SK-N-SH (cell line): ENCODE data around the gene SLC13A1. TPM values are rescaled to one million over a fixed set of nuclear protein-coding genes. Genes with fewer than 3 reads are reported as not detected.

ENCODE experiments used
- CTCF ChIA-PET: fragments of 300-600, 350-600 bp; formaldehyde crosslinking; extraction: SDS; loops from one replicate; lab custom pipeline; 2021; lab: Yijun Ruan, JAX
- POLR2A ChIA-PET: fragments of 350-600 bp; sonication (Branson Sonifier 250); formaldehyde crosslinking; extraction: SDS; loops from one replicate; lab custom pipeline; 2020; ENCODE audit warnings: antibody characterized with exemption, inconsistent platforms; lab: Yijun Ruan, JAX
- DNase-seq: peaks from one replicate; pipeline ENCODE4 v3.0.0; 2012
- H2AFZ ChIP-seq: fragments of 200-600 bp; sonication (generic); 2 replicates; pipeline ENCODE4 v1.8.1; 2016; ENCODE audit warnings: antibody characterized with exemption, mild to moderate bottlenecking, low read depth
- H3F3A ChIP-seq: fragments of 200-600 bp; sonication (generic); replicated peaks from 2 replicates; pipeline ENCODE3; 2016; ENCODE audit warnings: antibody characterized with exemption, mild to moderate bottlenecking; ENCODE audit not compliant: insufficient read depth
- H3K27ac ChIP-seq, 2 experiments: fragments of 200-500 bp in 1 of 2; fragments of 200-600 bp in 1 of 2; sonication (Bioruptor generic) in 1 of 2; sonication (generic), shearing (Covaris generic) in 1 of 2; 2 replicates each; pipeline versions ENCODE4 v1.5.1 to v1.6.1; 2014 to 2016; ENCODE audit warnings: low read depth in 2 of 2, inconsistent platforms in 1 of 2, low read length in 1 of 2, mild to moderate bottlenecking in 1 of 2, mixed read lengths in 1 of 2
- H3K27me3 ChIP-seq: fragments of 200-600 bp; sonication (generic), shearing (Covaris generic); 2 replicates; pipeline ENCODE4 v1.6.1; 2016; ENCODE audit warnings: mixed run types; ENCODE audit not compliant: insufficient read depth
- H3K36me3 ChIP-seq, 2 experiments: fragments of 200-500 bp in 1 of 2; fragments of 200-600 bp in 1 of 2; sonication (Bioruptor generic) in 1 of 2; sonication (generic) in 1 of 2; replicated peaks in 1 of 2; 2 replicates each; pipeline versions ENCODE3 to v1.5.1; 2014 to 2016; ENCODE audit warnings: low read length in 1 of 2, mild to moderate bottlenecking in 1 of 2; ENCODE audit not compliant: insufficient read depth in 2 of 2, control insufficient read depth in 1 of 2
- H3K4me1 ChIP-seq, 2 experiments: fragments of 200-500 bp in 1 of 2; fragments of 200-600 bp in 1 of 2; sonication (Bioruptor generic) in 1 of 2; sonication (generic), shearing (Covaris generic) in 1 of 2; 2 replicates each; pipeline versions ENCODE4 v1.5.1 to v1.6.1; 2014 to 2016; ENCODE audit warnings: low read depth in 1 of 2, low read length in 1 of 2, mixed run types in 1 of 2; ENCODE audit not compliant: insufficient read depth in 2 of 2, control insufficient read depth in 1 of 2
- H3K4me2 ChIP-seq: fragments of 200-600 bp; sonication (generic), shearing (Covaris generic); 2 replicates; pipeline ENCODE4 v1.6.1; 2017; ENCODE audit warnings: mixed run types
- H3K4me3 ChIP-seq, 2 experiments: fragments of 200-500 bp in 1 of 2; fragments of 200-600 bp in 1 of 2; sonication (Bioruptor generic) in 1 of 2; sonication (generic), shearing (Covaris generic) in 1 of 2; 2 replicates each; pipeline versions ENCODE4 v1.5.1 to v1.8.1; 2014 to 2016; ENCODE audit warnings: low read depth in 2 of 2, inconsistent platforms in 1 of 2, low read length in 1 of 2, mild to moderate bottlenecking in 1 of 2, mixed read lengths in 1 of 2, moderate library complexity in 1 of 2
- H3K79me2 ChIP-seq: fragments of 200-600 bp; sonication (generic); 2 replicates; pipeline ENCODE4 v1.8.1; 2017; ENCODE audit warnings: mild to moderate bottlenecking; ENCODE audit not compliant: insufficient read depth
- H3K9ac ChIP-seq: fragments of 200-600 bp; sonication (generic); 2 replicates; pipeline ENCODE4 v1.6.1; 2017; ENCODE audit warnings: mixed run types
- H3K9me2 ChIP-seq: fragments of 200-600 bp; sonication (generic); 2 replicates; pipeline ENCODE4 v1.6.1; 2017; ENCODE audit warnings: mixed run types
- H3K9me3 ChIP-seq: fragments of 200-600 bp; sonication (generic); 2 replicates; pipeline ENCODE4 v1.6.1; 2017; ENCODE audit warnings: mixed run types, mild to moderate bottlenecking, moderate library complexity
- H4K20me1 ChIP-seq: fragments of 200-600 bp; sonication (generic); 2 replicates; pipeline ENCODE4 v1.6.1; 2017; ENCODE audit warnings: mild to moderate bottlenecking, mixed run types; ENCODE audit not compliant: insufficient read depth
- CHD2 ChIP-seq: fragments of 150-350 bp; IDR thresholded peaks from 2 replicates; pipeline ENCODE4 v1.6.1; 2018; ENCODE audit warnings: low read length; ENCODE audit not compliant: partially characterized antibody
- EP300 ChIP-seq, 2 experiments: IDR thresholded peaks; 2 replicates each; pipeline versions ENCODE4 v1.4.0 to v1.6.1; 2012; ENCODE audit warnings: borderline replicate concordance in 1 of 2, low read depth in 1 of 2, low read length in 1 of 2
- FOXM1 ChIP-seq: IDR thresholded peaks from 2 replicates; pipeline ENCODE4 v1.4.0; 2012; ENCODE audit warnings: low read depth, mild to moderate bottlenecking
- IRF3 ChIP-seq: fragments of 150-350 bp; IDR thresholded peaks from 2 replicates; pipeline ENCODE4 v1.6.1; 2016; ENCODE audit warnings: mild to moderate bottlenecking, low read depth, low read length
- MAX ChIP-seq: IDR thresholded peaks from 2 replicates; pipeline ENCODE4 v1.4.0; 2012; ENCODE audit warnings: low read depth
- MEF2A ChIP-seq: IDR thresholded peaks from 2 replicates; pipeline ENCODE4 v1.4.0; 2012; ENCODE audit warnings: low read depth, borderline replicate concordance
- NRF1 ChIP-seq: IDR thresholded peaks from 2 replicates; pipeline ENCODE4 v1.6.1; 2012; ENCODE audit warnings: low read depth, mild to moderate bottlenecking, low read length
- PBX3 ChIP-seq: IDR thresholded peaks from 2 replicates; pipeline ENCODE4; 2012
- RCOR1 ChIP-seq: fragments of 150-350 bp; IDR thresholded peaks from 2 replicates; pipeline ENCODE4 v1.6.1; 2017; ENCODE audit warnings: antibody characterized with exemption, low read length
- RXRA ChIP-seq: IDR thresholded peaks from 2 replicates; pipeline ENCODE4 v1.4.0; 2012; ENCODE audit warnings: low read depth, mild to moderate bottlenecking, borderline replicate concordance
- SMC3 ChIP-seq: IDR thresholded peaks from 2 replicates; pipeline ENCODE4 v1.6.1; 2012; ENCODE audit warnings: low read depth, low read length, improper control_type of control experiment
- TCF12 ChIP-seq: IDR thresholded peaks from 2 replicates; pipeline ENCODE4 v1.4.0; 2012
- TEAD4 ChIP-seq: IDR thresholded peaks from 2 replicates; pipeline ENCODE4 v1.4.0; 2012; ENCODE audit warnings: mild to moderate bottlenecking, borderline replicate concordance; ENCODE audit not compliant: insufficient read depth
- USF2 ChIP-seq: fragments of 150-350 bp; IDR thresholded peaks from 2 replicates; pipeline ENCODE4 v1.6.1; 2017; ENCODE audit warnings: antibody characterized with exemption, low read length, low read depth, borderline replicate concordance
- YY1 ChIP-seq: IDR thresholded peaks from 2 replicates; pipeline ENCODE4 v1.4.0; 2012; ENCODE audit warnings: low read depth, mild to moderate bottlenecking
- ZBTB33 ChIP-seq: IDR thresholded peaks from 2 replicates; pipeline ENCODE4 v1.4.0; 2012; ENCODE audit warnings: low read depth, borderline replicate concordance
- WGBS: methylation state at CpG from one replicate; pipeline ENCODE4 v1.1.6; 2017; ENCODE audit warnings: low lambda C conversion rate; 5-methylcytosine and 5-hydroxymethylcytosine counted together
- polyA plus RNA-seq, 3 experiments: library from polyadenylated mRNA; depleted of rRNA; stranded (reverse); fragments of >200 nt; gene quantifications; 2 replicates each; pipeline ENCODE4 v1.2.3, GENCODE V29; 2012

Gene SLC13A1
- polyA plus RNA-seq, 1 of the 3 experiments (the other 2 are of a cell fraction): not detected

GRCh38 chr7:123135960-123136359 lies 63.8 kb downstream of the SLC13A1 start:
- CTCF ChIA-PET: interaction anchor here (1.2 to 2.1 kb wide), 3 partner anchors 18 to 61 kb away, joined by 3 to 10 read pairs (median 3); no protein-coding TSS in a partner anchor
- no peaks in the 10 kb centered on the region for H4K20me1 ChIP-seq
- no peaks in the 10 kb centered on the region for H3K9me2 ChIP-seq
- H3K36me3 ChIP-seq: no peaks in the 10 kb centered on the region
- H3K4me1 ChIP-seq: no peaks in the 10 kb centered on the region
- DNase-seq: no peak
- POLR2A ChIA-PET: no interaction called here
- H3K4me3 ChIP-seq: no peak overlapping the region
- H3K79me2 ChIP-seq: no peaks in the 10 kb centered on the region
- no peak overlapping the region for H3K4me2 ChIP-seq
- no peak overlapping the region for H2AFZ ChIP-seq
- H3K27ac ChIP-seq: no peak overlapping the region
- no peaks in the 10 kb centered on the region for H3F3A ChIP-seq
- H3K9me3 ChIP-seq: no peaks in the 10 kb centered on the region
- WGBS: 7% methylated on average over 1 of the region's 1 CpG
- no peak overlapping the region for H3K9ac ChIP-seq
- no peaks in the 10 kb centered on the region for H3K27me3 ChIP-seq
- TF ChIP-seq FOXM1 (no peak), YY1 (no peak), SMC3 (no peak), USF2 (no peak), MAX (no peak), NRF1 (no peak), RCOR1 (no peak), TEAD4 (no peak), ZBTB33 (no peak), IRF3 (no peak), EP300 (IDR thresholded peaks at IDR 0.05; ENCODE audit: borderline replicate concordance in 1 of 2, low read depth in 1 of 2, low read length in 1 of 2) (no peak), PBX3 (no peak), TCF12 (no peak), CHD2 (no peak), MEF2A (no peak), RXRA (no peak)
- TF ChIP-seq, all 33 proteins: peak for 0
